HG02798 (cell line): ENCODE data around the gene C10orf53.

ENCODE experiments used
- ATAC-seq: cut with Tn5 transposase; IDR thresholded peaks from one replicate; pipeline ENCODE4 v1.9.1; 2021; ENCODE audit warnings: mild to moderate bottlenecking; ENCODE audit not compliant: unreplicated experiment, poor library complexity

Gene C10orf53

GRCh38 chr10:49735848-49736563 lies 56.6 kb downstream of the C10orf53 start:
- no peak for ATAC-seq

GRCh38 chr10:49736564-49737113 lies 57.2 kb downstream of the C10orf53 start:
- no peak for ATAC-seq

- no peak for ATAC-seq
Observed at GRCh38 chr10:49737474-49738201, 58.2 kb downstream of the C10orf53 start.

GRCh38 chr10:49738616-49739360 lies 59.3 kb downstream of the C10orf53 start:
- ATAC-seq = no peak

- ATAC-seq = no peak
Observed at GRCh38 chr10:49739426-49739825, 60.0 kb downstream of the C10orf53 start.

- ATAC-seq = no peak
Observed at GRCh38 chr10:49740346-49741107, 61.1 kb downstream of the C10orf53 start.

GRCh38 chr10:49741108-49741995 lies 61.9 kb downstream of the C10orf53 start:
- no peak for ATAC-seq

GRCh38 chr10:49742683-49743463 lies 63.4 kb downstream of the C10orf53 start:
- ATAC-seq = no peak

GRCh38 chr10:49743464-49744075 lies 64.1 kb downstream of the C10orf53 start:
- no peak for ATAC-seq

- ATAC-seq = no peak
Observed at GRCh38 chr10:49744091-49744685, 64.7 kb downstream of the C10orf53 start.

- no peak for ATAC-seq
Observed at GRCh38 chr10:49744924-49745605, 65.6 kb downstream of the C10orf53 start.

GRCh38 chr10:49745756-49746155 lies 66.3 kb downstream of the C10orf53 start:
- ATAC-seq = no peak

- no peak for ATAC-seq
Observed at GRCh38 chr10:49746626-49747302, 67.3 kb downstream of the C10orf53 start.
